Activated CD4-positive, alpha-beta T cell treated with anti-CD3 and anti-CD28 coated beads, Interleukin-2, amount 50 U/mL, for 4 hours (primary cell): ENCODE results near the gene SLC19A1.

ENCODE experiments used
- DNase-seq, 2 experiments: peaks; one replicate each; pipeline ENCODE4 v3.0.0-alpha.2; 2020

SLC19A1 gene

DNA sequence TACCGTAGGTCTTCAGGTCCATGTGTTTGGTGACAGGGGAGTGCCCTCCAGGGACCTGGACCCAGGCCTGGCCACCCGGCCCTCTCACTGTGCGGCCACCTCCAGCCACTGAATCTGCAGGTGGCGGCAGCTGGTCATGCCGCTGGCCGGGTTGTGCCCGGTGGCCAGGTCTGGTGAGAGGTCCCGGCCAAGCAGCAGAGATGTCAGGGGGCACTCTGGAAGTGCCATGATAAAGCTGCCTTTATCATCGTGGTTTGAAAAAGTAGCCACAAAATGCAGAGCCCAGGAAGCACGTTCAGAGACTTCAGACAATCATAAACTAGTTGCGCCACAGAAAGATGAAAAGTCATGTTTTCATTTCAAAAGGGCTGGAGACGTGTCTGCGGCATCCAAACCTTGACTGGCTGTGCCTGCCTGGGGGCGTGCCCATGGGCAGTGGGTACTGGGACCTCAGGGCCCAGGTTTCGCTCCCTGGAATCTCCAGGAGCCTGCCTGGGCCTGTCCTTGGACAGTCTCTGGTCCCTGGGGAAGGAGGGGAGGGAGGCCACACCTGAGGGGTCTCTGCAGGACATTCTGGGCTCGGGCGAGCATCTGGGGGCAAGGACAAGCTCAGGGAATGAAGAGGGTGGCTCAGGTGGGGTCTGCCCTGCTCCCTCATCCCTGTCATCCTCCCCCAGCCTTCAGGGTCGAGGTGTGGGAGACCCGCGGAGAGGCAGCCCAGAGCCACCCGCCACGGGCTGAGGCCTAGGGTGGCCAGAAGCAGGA is 92.4 kb downstream of the SLC19A1 start:
- DNase-seq: no peak

DNA sequence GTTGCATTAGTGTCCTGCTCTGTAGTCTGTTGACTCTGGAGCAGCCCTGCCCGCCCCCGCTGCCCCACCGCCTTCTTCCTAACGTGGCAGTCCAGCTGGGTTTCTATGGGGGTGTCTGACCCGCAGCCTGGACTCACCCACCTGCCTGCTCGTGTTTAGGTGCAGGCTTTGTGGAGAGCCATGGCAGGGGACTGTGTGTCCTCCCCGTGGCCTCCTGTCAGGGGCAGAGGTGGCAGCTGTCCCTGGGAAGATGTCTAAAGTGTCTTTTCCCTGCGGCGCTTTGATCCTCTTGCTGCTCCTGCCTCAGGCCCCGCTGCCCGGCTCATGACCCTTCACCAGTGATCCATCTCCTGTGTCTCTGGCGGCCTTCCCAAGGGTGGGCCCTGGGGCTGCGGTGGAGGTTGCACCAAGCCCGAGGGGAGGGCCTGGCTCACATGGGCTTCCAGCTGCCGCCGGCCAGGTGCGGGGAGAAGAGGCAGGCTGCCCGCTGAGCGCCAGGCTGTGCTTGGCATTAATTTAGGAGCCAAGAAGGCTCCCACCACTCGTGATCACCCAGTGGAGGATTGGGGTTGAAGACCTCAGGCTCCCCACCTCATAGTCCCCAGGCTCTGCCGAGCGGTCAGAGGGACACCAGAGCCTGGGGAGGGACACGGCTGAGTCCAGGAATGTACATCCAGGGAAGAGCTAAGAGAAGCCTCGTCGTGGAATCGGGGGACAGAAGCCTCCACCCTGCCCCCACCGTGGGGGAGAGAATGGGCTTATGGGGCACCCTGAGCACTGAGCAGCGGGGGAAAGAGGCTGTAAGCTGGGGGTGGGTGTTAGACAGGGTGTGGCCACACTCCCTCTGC is 93.2 kb downstream of the SLC19A1 start:
- DNase-seq: no peak

DNA sequence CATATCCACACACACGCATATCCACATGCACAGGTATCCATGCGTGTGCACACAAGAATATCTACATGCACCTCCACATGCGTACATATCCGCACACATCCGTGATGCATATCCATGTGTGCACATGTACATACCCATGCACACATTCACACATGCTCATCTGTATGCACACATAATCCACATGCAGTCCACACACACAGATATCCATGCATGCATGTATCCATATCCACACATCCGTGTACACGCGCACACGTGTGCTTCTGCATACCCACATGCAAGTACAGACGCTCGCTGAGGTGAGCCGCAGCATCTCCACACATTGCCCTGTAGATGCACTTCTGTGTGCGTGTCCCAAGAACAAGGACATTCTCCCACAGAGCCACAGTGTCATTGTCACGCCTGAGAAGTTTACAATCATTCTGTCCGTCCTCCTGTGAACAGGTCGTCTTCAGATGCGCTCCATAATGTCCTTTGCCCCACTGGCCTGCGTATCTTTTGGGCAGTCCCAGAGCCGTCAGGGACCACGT is 93.9 kb downstream of the SLC19A1 start:
- no peak for DNase-seq
